Activated CD4-positive, alpha-beta T cell treated with anti-CD3 and anti-CD28 coated beads, Interleukin-2, amount 50 U/mL, for 4 hours (primary cell): ENCODE measurements around the gene ABHD17A.
"Not testable (repeated sequence)": the region's sequence is repeated elsewhere in the genome, so short reads cannot be mapped to it uniquely, and the experiment has no call there.

Experiments
- DNase-seq, 2 experiments: peaks; one replicate each; pipeline ENCODE4 v3.0.0-alpha.2; 2020

Gene ABHD17A

DNA sequence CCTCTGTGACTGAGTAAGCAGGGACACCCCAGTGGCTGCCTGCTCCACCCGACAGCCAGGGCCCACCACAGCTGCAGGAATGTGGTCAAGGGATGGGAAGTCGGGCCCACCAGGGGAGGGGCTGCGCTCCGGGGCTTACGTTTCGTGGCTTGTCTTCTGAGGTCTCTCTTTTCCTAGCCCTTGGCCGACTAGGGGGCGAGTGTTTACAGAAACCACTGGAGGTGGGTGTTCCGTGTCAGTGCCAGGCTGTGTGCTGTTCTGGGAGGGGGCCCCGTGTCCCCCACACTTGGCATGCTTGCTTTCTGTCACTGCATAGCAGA is 24.4 kb upstream of the ABHD17A start:
- no peak for DNase-seq

DNA sequence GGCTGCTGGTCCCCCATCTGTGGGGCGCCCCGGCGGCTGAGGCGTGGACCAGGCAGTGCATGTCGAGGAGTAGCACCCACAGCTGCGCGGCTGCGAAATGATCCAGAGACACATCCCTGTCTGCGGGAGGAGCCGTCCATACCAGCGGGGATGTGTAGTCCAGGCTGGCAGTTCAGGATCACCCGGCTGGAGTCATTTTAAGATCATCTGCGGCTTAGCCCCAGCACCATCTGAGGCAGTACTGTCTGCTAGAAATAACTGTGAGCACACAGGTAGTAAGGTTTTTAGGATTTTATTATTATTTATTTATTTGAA is 23.0 kb upstream of the ABHD17A start:
- DNase-seq: no peak

DNA sequence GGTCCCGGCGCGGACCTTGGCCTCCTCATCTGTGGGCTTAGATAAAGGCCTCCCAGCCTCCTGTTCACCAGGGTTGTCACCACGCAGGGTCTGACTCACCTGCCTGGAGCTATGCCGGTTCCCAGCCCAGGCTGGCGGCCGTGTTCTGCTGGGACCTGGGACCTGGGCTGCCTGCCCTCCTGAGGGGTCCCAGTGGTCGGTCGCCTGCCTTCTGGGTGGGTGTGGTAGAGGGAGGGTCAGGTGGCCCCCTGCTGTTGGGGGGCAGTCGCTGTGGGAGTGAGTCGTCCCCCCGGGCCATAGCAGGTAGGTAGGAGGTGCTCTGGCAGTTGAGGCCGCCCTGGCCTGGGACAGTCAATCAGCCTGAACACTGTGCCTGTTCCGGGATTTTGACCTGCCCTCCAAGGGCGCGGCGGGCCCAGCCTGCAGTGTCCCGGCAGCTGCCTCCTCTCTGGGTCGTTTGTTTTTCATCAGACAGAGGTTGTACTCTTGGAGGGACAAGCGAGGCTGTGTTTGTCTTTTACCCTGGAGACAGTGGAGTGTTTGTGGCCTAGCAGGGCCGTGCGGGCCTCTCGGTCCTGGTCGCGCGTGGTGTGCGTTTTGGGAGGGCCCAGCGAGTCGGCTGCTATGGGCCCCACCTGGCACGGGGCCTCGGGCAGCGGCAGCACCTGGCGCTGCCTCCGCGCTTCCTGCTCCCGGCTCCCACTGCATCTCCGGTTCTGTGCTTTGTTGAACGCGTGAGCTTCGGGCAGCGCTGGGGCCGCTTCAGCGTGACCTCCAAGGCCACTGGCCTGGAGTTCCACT is 22.5 kb upstream of the ABHD17A start:
- no peak for DNase-seq

- no peak for DNase-seq
Observed at GRCh38 chr19:1906985-1907562, 21.8 kb upstream of the ABHD17A start.

DNA sequence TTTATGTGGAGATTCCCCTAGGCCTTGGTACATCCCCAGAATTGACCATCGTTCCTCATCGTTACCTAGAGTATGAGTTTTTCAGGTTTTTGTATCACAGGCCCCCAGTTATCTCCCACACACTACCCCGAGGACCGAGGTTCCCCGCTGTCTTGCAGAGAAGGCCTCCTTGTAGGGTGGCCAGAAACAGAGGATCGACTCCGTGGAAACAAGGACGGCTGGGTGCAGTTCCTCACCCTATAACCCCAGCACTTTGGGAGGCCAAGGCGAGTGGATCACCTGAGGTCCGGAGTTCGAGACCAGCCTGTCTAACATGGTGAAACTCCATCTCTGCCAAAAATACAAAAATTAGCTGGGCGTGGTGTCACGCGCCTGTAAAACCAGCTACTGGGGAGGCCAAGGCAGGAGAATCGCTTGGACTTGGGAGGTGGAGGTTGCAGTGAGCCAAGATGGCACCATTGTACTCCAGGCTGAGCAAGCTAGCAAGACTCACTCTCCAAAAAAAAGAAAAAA is 20.6 kb upstream of the ABHD17A start:
- no peak for DNase-seq

- peak; percentile 98 to 99 for DNase-seq
Observed at GRCh38 chr19:1905110-1905862, 20.0 kb upstream of the ABHD17A start, which contains the start of the genes ADAT3 and SCAMP4. ADAT3 (plus strand) TSS chr19:1905399; CDS start chr19:1912048, 6,649 bp downstream. SCAMP4 (plus strand) TSS chr19:1905399; CDS start chr19:1915020, 9,621 bp downstream.

- DNase-seq: no peak
Observed at GRCh38 chr19:1904860-1905109, 19.5 kb upstream of the ABHD17A start.

GRCh38 chr19:1902923-1903322 is 17.6 kb upstream of the ABHD17A start:
- DNase-seq: no peak

- DNase-seq: no peak
Observed at GRCh38 chr19:1901940-1902404, 16.7 kb upstream of the ABHD17A start.

DNA sequence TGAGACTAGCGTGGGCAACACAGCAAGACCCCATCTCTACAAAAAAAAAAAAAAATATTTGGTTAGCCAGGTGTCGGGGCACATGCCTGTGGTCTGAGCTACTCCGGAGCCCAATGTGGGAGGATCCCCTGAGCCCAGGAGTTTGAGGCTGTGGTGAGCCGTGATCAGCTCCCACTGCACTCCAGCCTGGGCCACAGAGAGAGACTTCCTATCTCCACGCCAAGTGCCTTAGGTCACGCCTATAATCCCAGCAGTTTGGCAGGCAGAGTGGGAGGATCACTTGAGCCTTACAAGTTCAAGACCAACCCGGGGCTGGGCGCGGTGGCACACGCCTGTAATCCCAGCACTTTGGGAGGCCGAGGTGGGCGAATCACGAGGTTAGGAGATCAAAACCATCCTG is 11.2 kb upstream of the ABHD17A start:
- DNase-seq: no peak

GRCh38 chr19:1893791-1894190 is 8.5 kb upstream of the ABHD17A start:
- DNase-seq: no peak

- no peak for DNase-seq
Observed at GRCh38 chr19:1889907-1890306, 4.6 kb upstream of the ABHD17A start.

GRCh38 chr19:1888385-1888784 is 3.1 kb upstream of the ABHD17A start:
- no peak for DNase-seq

- DNase-seq: not testable (repeated sequence)
Observed at GRCh38 chr19:1886360-1886759, 1.1 kb upstream of the ABHD17A start.

- DNase-seq: no peak
Observed at GRCh38 chr19:1884719-1885334, 469 bp downstream of the ABHD17A start.

DNA sequence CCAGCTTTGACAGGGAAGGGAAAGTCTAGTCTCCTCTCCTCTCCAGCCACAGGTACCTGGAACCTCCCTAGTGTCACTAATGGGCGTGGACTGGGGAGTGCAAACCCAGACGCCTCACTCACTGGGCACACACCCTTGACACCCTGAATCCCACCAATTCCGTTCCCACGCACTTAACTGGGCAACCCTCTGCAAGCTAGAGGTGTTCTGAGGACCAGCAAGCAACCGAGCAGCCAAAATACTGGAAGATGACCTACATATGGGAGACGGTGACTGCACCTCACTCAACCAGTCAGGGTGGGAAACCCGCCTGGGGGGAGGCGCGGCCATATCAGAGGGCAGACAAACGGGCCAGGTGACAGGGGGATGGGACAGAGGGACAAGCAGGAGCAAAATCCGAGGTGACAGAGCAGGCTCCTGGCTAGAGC is 991 bp downstream of the ABHD17A start:
- DNase-seq: no peak

GRCh38 chr19:1883784-1884183 is 1.5 kb downstream of the ABHD17A start:
- no peak for DNase-seq

- no peak for DNase-seq
Observed at GRCh38 chr19:1882786-1883692, 2.3 kb downstream of the ABHD17A start.

DNA sequence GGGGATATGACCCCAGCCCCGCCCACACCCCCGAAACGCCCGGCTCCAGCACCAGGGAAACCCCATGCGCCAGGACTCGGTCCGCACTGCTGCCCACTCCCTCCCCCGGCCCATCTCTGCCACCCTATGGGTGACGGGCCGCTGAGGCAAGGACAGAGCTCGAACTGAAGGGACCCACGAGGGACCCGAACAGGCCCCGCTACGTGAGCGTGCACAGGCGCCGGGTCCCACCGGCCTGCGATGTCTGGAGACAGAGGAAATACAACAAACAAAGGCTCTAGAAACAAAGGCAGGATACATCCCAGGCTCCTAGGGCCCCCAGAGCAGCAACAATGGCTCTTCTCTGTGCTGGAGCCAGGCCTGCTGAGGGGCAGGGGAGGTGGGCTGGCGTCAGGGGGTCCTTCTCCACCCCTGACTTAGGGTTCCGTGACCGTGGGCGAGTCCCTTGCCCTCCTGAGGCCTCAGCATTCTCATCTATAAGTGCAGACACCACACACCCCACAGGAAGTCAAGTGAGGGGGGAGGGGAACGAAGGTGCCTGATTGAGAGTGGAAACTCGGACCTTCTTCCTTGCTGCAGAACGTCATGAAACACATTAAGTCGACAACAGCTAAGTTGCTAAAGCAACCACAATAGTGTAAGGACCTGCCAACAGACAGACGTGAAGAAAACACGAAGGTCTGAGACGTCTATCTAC is 3.1 kb downstream of the ABHD17A start:
- peak; percentile 50 to 54 for DNase-seq

DNA sequence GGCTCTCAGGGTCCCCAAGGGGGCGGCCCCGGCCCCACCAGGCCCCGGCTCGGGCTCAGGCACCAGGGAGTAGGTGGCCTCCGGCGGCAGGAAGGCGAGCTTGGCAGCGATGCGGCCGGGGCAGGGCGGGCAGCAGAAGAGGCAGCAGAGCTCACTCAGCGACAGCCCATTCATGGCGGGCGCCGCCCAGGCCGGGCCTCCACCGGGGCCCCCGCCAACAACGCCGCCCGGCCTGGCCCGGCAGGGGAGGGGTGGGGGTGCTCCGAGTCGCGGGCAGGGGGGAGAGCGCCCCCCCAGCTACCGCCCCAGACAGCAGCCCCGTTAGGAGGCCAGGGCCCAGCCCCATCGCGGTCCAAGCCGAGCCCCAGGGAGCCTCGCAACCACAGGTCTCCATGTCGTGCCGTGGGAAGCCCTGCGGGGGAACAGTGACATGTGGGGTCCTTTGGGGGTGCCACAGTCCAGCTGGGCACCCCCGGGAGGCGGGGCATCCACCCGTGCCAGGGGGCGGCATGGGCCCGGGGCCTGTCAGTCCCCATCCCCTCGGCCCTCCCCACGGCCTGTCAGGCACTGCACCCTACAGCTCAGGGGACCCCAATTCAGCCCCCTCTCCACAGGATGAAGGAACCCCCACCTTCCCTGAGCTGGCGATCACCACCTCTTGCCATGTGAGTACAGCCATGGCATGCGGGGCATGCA is 3.8 kb downstream of the ABHD17A start:
- DNase-seq: not testable (repeated sequence)
